AG04450 (cell line): ENCODE results near the gene PNMA8B. TPM values are rescaled to one million over a fixed set of nuclear protein-coding genes. Genes with fewer than 3 reads are reported as not detected.
A peak's percentile ranks its signal among the peaks of the same experiment; 100 is the strongest.

Source experiments
- CTCF ChIA-PET: fragments of 300-600, 350-600 bp; formaldehyde crosslinking; extraction: SDS; loops from one replicate; lab custom pipeline; 2022; ENCODE audit warnings: antibody characterized with exemption, inconsistent platforms; lab: Charles Lee
- POLR2A ChIA-PET: fragments of 350-600 bp; formaldehyde crosslinking; extraction: SDS; loops from one replicate; lab custom pipeline; 2021; ENCODE audit warnings: antibody characterized with exemption, inconsistent platforms; lab: Yijun Ruan, JAX
- DNase-seq: peaks from one replicate; pipeline ENCODE4 v3.0.0-alpha.2; 2011; ENCODE audit warnings: low read depth, low spot score
- H3K27ac ChIP-seq: one replicate; pipeline ENCODE4 v1.5.1; 2012; ENCODE audit warnings: low read depth, low read length, control low read depth
- H3K27me3 ChIP-seq: one replicate; pipeline ENCODE4 v1.6.0; 2012; ENCODE audit warnings: low read length; ENCODE audit not compliant: control insufficient read depth, insufficient read depth
- H3K4me3 ChIP-seq: 2 replicates; pipeline ENCODE4 v1.5.1; 2011; ENCODE audit warnings: mild to moderate bottlenecking, low read depth, low read length, control low read depth
- H3K9me3 ChIP-seq: 2 replicates; pipeline ENCODE4 v1.5.1; 2012; ENCODE audit warnings: low read length; ENCODE audit not compliant: control insufficient read depth, insufficient read depth
- CTCF ChIP-seq: IDR thresholded peaks from 2 replicates; pipeline ENCODE4 v1.5.1; 2011; ENCODE audit warnings: low read depth, low read length, control low read depth, inconsistent platforms
- polyA plus RNA-seq: library from polyadenylated mRNA; depleted of rRNA; stranded (reverse); fragments of >200 nt; gene quantifications from 2 replicates; pipeline ENCODE4 v1.2.3, GENCODE V29; 2011

The PNMA8B gene
- polyA plus RNA-seq, 1 experiment: 0.17 TPM

- peaks cover 35% of the 10 kb centered on the region for H3K27me3 ChIP-seq
- H3K27ac ChIP-seq: no peak overlapping the region
- no peak for TF ChIP-seq CTCF
- ChIA-PET CTCF (interaction anchor here (0.7 to 1.2 kb wide), 3 partner anchors 101 to 214 kb away, joined by 3 to 5 read pairs (median 4); no protein-coding TSS in a partner anchor), POLR2A (no interaction called here)
- H3K9me3 ChIP-seq: peaks cover 17% of the 10 kb centered on the region; the same call in 1 of the 2 replicates
- H3K4me3 ChIP-seq: no peak overlapping the region
- DNase-seq: no peak
These were observed 637 bp upstream of the PNMA8B start for GRCh38 chr19:46496304-46496703.

- H3K9me3 ChIP-seq: peaks cover 17% of the 10 kb centered on the region; the same call in 1 of the 2 replicates
- H3K4me3 ChIP-seq: peak overlapping the region; percentile 52
- no peak for TF ChIP-seq CTCF
- POLR2A ChIA-PET: no interaction called here
- no peak overlapping the region for H3K27ac ChIP-seq
- no peak for DNase-seq
- H3K27me3 ChIP-seq: peaks cover 45% of the 10 kb centered on the region
- CTCF ChIA-PET: interaction anchor here (0.7 to 1.6 kb wide), 2 partner anchors 99 to 202 kb away, joined by 3 to 5 read pairs; no protein-coding TSS in a partner anchor
These were observed 504 bp downstream of the PNMA8B start for GRCh38 chr19:46494941-46495785.

- TF ChIP-seq CTCF: no peak
- peaks cover 22% of the 10 kb centered on the region; the same call in 1 of the 2 replicates for H3K9me3 ChIP-seq
- CTCF ChIA-PET: interaction anchor here (1.6 kb wide), 1 partner anchor 98 kb away, joined by 3 read pairs; no protein-coding TSS in a partner anchor
- peaks cover 50% of the 10 kb centered on the region for H3K27me3 ChIP-seq
- H3K4me3 ChIP-seq: no peak overlapping the region
- POLR2A ChIA-PET: no interaction called here
- DNase-seq: no peak
- no peak overlapping the region for H3K27ac ChIP-seq
These were observed 1.3 kb downstream of the PNMA8B start for GRCh38 chr19:46494146-46494940.

GRCh38 chr19:46493236-46494145, 2.2 kb downstream of the PNMA8B start:
- no peak for TF ChIP-seq CTCF
- Histone ChIP-seq H3K9me3 (peaks cover 22% of the 10 kb centered on the region; the same call in 1 of the 2 replicates), H3K27me3 (peaks cover 51% of the 10 kb centered on the region), H3K27ac (no peak overlapping the region), H3K4me3 (no peak overlapping the region)
- CTCF ChIA-PET: no interaction called here
- POLR2A ChIA-PET: no interaction called here
- DNase-seq: no peak
